Measurements from ENCODE around the gene PDE10A.
A peak's percentile ranks its signal among the peaks of the same experiment; 100 is the strongest.
"Not testable (repeated sequence)": the region's sequence is repeated elsewhere in the genome, so short reads cannot be mapped to it uniquely, and the experiment has no call there.

PDE10A gene

GRCh38 chr6:165562421-165563090 is 100.5 kb downstream of the PDE10A start:
- H3K27me3 ChIP-seq (replicated peaks; ENCODE audit: control insufficient read depth, insufficient read depth, low read length) = no peaks in the 10 kb centered on the region
- no peak overlapping the region for H3K4me3 ChIP-seq (replicated peaks; ENCODE audit: low read depth, low read length)
- no peak for DNase-seq (ENCODE audit: extremely low read depth, insufficient read length)
- no peaks in the 10 kb centered on the region for H3K36me3 ChIP-seq (ENCODE audit: control insufficient read depth, insufficient read depth, low read length)
- TF ChIP-seq CTCF (IDR thresholded peaks at IDR 0.05; ENCODE audit: insufficient read depth, low read length, poor library complexity, severe bottlenecking) = peak; percentile 17

GRCh38 chr6:165559632-165560031 is 103.4 kb downstream of the PDE10A start:
- H3K27me3 ChIP-seq (replicated peaks; ENCODE audit: control insufficient read depth, insufficient read depth, low read length) = no peaks in the 10 kb centered on the region
- DNase-seq (ENCODE audit: extremely low read depth, insufficient read length) = no peak
- no peak overlapping the region for H3K4me3 ChIP-seq (replicated peaks; ENCODE audit: low read depth, low read length)
- H3K36me3 ChIP-seq (ENCODE audit: control insufficient read depth, insufficient read depth, low read length) = no peaks in the 10 kb centered on the region
- TF ChIP-seq CTCF (IDR thresholded peaks at IDR 0.05; ENCODE audit: insufficient read depth, low read length, poor library complexity, severe bottlenecking) = no peak

GRCh38 chr6:165558097-165558496 is 104.9 kb downstream of the PDE10A start:
- not testable (repeated sequence) for H3K36me3 ChIP-seq (ENCODE audit: control insufficient read depth, insufficient read depth, low read length); DNase-seq (ENCODE audit: extremely low read depth, insufficient read length); H3K4me3 ChIP-seq (replicated peaks; ENCODE audit: low read depth, low read length); H3K27me3 ChIP-seq (replicated peaks; ENCODE audit: control insufficient read depth, insufficient read depth, low read length)

GRCh38 chr6:165557674-165558073 is 105.4 kb downstream of the PDE10A start:
- no peak for TF ChIP-seq CTCF (IDR thresholded peaks at IDR 0.05; ENCODE audit: insufficient read depth, low read length, poor library complexity, severe bottlenecking)
- DNase-seq (ENCODE audit: extremely low read depth, insufficient read length) = no peak
- H3K36me3 ChIP-seq (ENCODE audit: control insufficient read depth, insufficient read depth, low read length) = no peaks in the 10 kb centered on the region
- H3K4me3 ChIP-seq (replicated peaks; ENCODE audit: low read depth, low read length) = no peak overlapping the region
- H3K27me3 ChIP-seq (replicated peaks; ENCODE audit: control insufficient read depth, insufficient read depth, low read length) = no peaks in the 10 kb centered on the region

- H3K36me3 ChIP-seq (ENCODE audit: control insufficient read depth, insufficient read depth, low read length) = no peaks in the 10 kb centered on the region
- no peak for DNase-seq (ENCODE audit: extremely low read depth, insufficient read length)
- no peak overlapping the region for H3K4me3 ChIP-seq (replicated peaks; ENCODE audit: low read depth, low read length)
- no peak for TF ChIP-seq CTCF (IDR thresholded peaks at IDR 0.05; ENCODE audit: insufficient read depth, low read length, poor library complexity, severe bottlenecking)
- H3K27me3 ChIP-seq (replicated peaks; ENCODE audit: control insufficient read depth, insufficient read depth, low read length) = no peaks in the 10 kb centered on the region
Observed at GRCh38 chr6:165556116-165556843, 106.8 kb downstream of the PDE10A start.

- H3K4me3 ChIP-seq (replicated peaks; ENCODE audit: low read depth, low read length); H3K27me3 ChIP-seq (replicated peaks; ENCODE audit: control insufficient read depth, insufficient read depth, low read length); DNase-seq (ENCODE audit: extremely low read depth, insufficient read length); H3K36me3 ChIP-seq (ENCODE audit: control insufficient read depth, insufficient read depth, low read length): not testable (repeated sequence)
Observed at GRCh38 chr6:165554644-165555043, 108.4 kb downstream of the PDE10A start.
